Hematopoietic multipotent progenitor cell (in vitro differentiated cells): ENCODE data around the gene S100A3. TPM values are rescaled to one million over a fixed set of nuclear protein-coding genes. Genes with fewer than 3 reads are reported as not detected.
A peak's percentile ranks its signal among the peaks of the same experiment; 100 is the strongest.
"Not testable (repeated sequence)": the region's sequence is repeated elsewhere in the genome, so short reads cannot be mapped to it uniquely, and the experiment has no call there.

Source experiments
- DNase-seq, 3 donors: peaks; one replicate each; pipeline ENCODE4 v3.0.0-alpha.2; 2011 to 2015; ENCODE audit warnings: low read depth in 2 of 3, low spot score in 2 of 3
- total RNA-seq: library from RNA; depleted of rRNA; stranded (reverse); fragments of >200 nt; gene quantifications from one replicate; pipeline ENCODE4 v1.2.3, GENCODE V29; 2012

The S100A3 gene
- total RNA-seq, 1 donor: not detected

DNA sequence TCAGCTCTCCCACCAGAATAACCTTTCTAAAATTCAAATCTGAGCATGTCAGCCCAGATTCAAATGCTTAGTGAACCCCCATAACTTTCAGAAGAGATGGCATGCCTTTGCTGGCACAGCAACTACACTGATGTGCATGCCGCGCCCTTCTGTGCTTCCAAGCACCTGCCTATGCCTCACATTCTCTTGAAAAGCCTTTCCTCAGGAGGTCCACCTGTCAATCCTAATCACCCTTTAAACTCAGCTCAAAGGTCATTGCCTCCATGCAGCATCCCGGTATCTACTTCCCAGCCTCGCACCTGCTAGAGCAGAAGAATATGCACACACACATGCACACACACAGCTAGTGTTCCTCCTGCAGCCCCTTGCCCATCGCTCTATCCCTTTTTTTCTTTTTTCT lies 21.8 kb upstream of the S100A3 start:
- DNase-seq: no peak

DNA sequence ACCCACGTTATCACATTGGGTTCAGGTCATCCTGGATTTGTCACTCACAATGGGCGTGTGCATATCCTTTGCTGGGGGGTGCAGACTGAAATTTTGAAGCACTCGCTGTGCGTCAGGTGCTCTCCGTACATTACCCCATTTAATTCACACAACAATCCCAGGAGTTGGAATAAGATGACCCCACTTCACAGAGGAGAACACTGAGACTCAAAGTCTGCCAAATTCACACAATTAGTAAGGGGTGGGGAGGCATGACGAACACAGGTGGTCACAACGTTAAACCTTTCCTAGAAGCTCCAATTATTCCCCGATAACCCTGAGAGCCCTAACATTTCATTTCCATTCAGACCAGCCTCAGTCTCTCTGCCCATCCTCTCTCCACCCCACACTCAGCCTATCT lies 20.4 kb upstream of the S100A3 start:
- no peak for DNase-seq

DNA sequence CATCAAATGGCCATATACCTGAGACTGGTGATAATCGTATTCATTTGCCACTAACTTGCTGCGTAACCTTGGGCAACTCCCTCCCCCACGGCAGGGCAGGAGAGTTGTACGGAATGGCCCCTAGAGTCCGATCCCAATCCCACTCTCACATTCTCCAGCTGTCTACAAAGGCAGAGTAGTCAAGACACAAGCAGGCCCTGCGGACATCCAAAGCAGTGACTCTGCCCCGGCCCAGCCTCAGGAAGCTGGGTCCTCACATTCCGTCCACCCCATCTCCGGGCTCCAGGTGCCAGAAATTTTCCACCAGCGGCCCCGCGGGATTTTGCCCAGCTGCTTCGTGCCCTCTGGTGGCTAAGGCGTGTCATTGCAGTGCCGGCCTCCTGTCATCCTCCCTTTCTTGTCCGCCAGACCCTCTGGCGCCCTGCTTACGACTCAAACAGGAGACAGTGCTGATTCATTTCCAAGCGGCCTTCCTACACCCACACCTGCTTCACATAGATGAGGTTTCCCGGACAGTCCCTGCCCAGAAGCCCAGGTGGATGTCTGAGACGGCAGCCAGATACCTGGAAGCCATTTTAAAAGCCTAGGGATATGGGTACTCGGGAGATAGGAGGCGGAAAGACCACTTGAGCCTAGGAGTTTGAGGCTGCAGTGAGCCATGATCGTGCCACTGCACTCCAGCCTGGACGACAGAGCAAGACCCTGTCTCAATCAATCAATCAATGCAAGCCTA lies 19.5 kb upstream of the S100A3 start:
- peak; percentile 59 to 85 (median 84) for DNase-seq

DNA sequence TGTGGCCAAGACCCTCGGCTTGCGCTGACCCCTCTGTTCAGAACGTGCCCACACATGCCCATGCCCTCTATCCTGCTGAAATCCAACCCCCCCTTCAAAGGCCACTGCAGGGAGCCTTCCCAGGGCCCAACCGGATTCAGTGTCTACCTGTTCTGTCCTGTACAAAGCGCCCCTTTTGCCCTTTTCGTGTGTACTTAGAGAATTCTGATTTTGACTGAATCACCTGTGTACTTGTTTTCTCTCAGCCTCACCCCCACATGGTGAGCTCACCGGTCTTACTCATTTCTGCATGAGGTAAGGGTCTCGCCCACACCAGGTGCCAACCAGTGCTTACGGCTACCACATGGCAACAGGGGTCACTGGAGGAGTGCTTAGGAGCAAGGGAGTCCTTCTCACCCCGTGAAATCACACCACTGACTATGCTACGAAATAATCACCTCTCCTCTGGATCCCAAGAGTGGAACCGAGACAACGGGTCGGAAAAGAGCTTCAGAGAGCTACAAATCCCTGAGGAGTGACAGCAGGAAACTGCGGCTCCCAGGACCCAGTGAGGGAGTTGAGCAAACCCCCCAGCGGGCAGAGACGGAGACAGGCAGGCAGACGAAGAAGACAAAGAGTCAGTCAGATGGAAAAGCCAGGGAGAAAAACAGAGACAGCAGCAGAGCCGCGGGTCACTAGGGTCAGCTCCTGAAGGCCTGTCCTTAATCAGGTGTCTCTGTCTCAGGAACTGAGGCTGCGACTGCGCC lies 18.7 kb upstream of the S100A3 start:
- DNase-seq: no peak

DNA sequence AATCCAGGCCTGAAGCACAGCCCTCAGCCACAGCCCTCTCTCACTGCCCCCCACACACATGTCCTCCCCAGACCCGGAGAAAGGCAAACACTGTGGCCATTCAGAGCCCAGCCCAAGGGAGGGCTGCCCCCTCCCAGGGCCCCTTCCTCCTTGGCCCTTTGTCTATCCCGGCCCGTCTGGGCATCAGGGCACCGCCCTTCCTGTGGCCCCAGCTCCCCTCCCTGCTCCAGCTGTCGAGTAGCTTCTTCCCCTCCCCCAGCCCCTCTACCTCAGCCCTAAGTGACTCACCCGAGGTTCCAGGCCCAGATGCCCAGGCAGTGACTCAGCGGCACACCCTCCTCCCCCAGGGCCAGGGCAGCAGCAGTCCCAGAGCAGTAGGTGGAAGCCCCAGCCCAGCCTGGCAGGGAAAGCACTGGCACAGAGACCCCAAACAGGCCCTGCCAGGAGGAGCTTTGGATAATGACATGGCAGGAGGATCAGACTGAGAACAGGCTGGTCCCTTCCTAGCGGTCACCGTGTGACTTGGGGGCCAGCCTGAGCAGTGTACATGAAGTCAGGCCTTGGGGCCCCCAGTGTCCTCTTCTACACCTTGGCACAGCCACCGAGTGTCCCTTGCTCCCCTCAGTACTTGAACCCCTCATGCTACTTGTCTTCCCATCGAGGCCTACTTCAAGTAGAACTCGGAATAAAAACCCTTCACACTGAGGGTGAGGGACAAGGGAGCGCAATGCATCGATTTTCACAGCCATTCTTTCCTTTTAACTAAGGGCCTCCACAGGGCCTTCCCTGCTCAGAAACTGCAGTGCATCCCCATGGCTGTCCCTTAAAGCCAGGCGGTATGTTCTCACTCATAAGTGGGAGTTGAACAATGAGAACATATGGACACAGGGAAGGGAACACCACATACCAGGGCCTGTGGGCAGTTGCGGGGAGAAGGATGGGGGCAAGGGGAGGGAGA lies 17.6 kb upstream of the S100A3 start:
- DNase-seq: peak in 2 of 3 donors; percentile 96 to 97

DNA sequence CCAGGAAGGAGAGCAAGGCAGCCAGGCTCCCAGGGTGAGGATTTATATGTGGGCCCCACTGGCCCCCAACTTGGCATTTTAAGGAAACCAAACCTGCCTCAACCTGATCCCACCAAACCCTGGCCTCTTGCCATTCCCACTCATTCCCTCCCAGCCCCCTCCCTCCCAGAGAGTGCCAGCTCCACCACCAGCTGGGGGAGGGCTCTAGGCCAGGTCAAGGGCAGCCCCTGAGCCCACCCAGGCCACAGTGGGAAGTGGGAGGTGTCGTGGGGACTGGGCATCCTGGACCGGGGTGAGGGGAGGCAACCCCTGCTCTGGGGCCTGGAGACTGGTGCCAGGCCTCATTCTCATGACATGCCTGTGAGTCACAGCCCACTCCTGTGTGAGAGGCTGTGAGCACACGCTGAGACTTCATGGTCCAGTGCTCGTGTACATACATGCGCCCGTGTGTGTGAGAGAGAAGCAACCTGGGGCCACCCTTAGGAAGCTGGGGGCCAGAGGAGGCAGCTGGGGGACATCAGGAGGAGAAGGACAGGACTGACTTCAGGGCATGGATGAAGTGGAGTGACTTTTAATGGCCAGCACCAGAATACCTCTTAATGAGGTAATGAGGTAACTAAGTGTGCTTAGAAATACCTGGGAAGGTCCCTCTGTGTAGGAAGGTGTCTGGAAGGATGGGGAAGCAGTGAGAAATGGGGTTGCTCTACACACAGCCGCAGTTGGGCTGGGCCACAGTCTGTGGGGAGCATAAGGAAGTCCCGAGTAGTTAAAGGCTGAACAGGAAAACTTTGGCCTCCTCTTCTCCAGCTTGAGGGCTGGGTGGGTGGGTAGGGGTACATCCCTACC lies 16.7 kb upstream of the S100A3 start, which contains the start of gene S100A2:
S100A2 (minus strand) TSS at position 316 of the 846 bp plus-strand sequence. CDS start 1,967 bp downstream, outside the sequence.
- peak in 2 of 3 donors; percentile 47 to 70 for DNase-seq

DNA sequence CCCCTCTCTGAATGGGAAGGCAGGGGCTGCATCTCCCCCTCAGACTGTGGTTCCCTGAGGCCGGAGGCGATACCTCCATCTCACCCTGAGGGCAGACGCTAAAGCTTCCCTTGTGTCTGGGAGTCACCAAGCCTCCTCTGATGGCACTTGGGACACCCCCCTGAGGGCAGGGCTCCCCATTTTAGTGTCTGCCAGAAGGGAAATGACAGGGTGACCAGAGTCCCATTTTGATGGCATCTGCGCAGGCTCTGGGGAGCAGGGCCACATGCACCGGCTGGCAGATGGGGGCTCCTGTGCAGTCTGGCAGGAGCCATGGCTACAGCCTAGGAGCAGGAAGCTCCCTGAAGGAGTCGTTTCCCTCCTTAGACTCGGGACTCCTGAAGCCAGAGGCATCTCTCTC lies 14.9 kb upstream of the S100A3 start:
- DNase-seq: no peak

DNA sequence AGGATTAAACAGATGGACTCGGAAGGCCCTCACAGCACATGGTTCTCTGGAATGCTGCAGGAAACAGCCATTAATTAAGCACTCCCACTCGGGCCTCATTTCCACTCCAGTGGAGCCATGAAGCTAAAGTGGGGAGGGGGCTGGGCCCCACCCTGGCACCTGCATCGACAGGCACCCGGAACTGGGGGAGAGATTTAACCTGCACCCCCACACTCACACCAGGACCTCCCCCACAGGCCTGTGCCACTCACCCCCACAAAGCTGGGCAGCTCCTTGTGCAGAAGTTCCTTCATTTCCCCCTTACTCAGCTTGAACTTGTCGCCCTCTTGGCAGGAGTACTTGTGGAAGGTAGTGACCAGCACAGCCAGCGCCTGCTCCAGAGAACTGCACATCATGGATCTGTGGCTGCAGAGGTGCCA lies 14.4 kb upstream of the S100A3 start:
- no peak for DNase-seq

DNA sequence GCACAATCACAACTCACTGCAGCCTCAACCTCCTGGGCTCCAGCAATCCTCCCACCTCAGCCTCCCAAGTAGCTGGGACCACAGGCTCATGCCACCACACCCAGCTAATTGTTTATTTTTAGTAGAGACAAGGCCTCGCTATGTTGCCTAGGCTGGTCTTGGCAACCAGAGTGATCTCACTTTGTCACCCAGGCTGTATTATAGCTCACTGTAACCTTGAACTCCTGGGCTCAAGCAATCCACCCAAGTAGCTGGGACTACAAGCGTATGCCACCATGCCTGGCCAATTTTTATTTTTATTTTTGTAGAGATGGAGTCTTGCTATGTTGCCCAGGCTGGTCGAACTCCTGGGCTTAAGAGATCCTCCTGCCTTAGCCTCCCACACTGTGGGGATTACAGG lies 13.0 kb upstream of the S100A3 start:
- DNase-seq: not testable (repeated sequence)

DNA sequence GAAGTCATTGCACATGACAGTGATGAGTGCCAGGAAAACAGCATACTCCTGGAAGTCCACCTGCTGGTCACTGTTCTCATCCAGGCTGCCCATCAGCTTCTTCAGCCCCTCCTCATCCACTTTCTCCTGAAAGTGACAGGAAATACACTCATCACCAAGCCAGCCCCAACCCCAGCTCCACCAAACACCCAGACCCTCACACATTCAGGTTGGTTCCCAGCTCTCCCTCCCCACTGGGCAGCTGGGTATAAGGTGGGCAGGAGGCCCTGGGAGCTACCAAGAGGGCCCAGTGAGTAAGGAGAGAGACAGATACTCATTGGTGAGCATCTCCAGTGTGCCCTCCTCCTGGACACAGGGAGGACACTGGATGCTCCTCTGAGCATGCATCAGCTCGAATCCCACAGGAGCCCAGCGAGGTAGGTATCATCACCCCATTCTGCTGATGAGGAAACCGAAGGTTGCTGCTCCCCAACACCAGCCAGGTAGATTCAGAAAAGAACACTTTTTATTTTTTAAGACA lies 12.5 kb upstream of the S100A3 start:
- no peak for DNase-seq

DNA sequence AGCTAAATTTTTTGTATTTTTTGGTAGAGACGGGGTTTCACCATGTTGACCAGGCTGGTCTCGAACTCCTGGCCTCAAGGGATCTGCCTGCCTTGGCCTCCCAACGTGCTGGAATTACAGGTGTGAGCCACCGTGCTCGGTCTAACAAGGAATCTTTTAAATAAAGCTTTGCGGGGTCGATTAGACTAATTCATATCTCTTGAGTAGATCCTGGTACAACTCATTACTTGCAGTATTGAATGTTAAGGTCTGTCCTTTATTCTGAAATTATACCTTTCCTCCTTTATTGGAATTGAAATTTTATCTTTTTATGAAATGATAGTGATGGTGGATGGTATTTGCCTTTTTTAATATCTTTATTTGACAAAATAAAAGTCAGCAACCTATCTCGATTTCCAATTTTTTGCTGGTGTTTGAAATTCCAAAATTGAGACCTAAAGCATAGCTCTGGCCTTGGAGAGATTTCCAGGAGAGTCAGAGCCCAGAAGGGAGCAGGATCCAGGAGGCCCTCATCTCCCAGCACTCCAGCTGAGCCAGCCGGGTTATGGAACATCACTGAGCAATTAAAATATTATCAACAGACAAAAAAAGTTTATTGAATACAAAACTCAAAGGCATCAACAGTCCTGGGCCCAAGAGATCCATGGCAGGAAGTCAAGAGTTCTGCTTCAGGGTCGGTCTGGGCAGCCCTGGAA lies 11.9 kb upstream of the S100A3 start:
- DNase-seq: no peak

DNA sequence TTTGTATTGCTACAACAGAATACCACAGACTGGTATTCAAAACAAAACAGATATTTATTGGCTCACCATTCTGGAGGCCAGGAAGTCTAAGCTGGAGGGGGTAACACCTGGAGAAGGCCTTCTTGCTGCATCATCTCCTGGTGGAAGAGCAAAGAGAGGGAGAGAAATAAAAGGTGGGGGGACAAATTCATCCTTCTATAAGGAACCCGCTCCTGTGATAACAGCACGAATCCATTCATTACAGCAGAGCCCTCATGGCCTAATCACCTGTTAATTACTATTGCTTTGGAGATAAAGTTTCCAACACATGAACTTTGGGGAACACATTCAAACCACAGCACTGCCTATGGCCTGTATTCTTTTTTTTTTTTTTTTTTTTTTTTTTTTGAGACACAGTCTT lies 11.2 kb upstream of the S100A3 start:
- DNase-seq: no peak

DNA sequence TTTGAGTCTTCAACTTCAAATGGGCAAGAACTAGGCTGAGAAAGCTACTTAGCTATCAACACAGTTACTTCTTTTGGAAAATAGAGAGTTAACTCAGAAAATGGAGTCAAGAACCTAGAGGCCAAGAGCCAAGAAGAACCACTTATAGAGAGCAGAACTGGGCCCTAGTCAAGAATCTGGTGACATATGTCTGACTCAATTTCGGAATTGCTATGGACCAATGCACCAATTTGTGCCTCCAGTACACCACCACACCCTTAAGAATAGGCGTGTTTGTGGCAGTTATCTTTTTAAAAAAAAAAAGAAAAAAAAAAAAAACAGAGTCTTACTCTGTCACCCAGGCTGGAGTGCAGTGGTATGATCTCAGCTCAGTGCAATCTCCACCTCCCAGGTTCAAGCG lies 8.8 kb upstream of the S100A3 start:
- no peak for DNase-seq

DNA sequence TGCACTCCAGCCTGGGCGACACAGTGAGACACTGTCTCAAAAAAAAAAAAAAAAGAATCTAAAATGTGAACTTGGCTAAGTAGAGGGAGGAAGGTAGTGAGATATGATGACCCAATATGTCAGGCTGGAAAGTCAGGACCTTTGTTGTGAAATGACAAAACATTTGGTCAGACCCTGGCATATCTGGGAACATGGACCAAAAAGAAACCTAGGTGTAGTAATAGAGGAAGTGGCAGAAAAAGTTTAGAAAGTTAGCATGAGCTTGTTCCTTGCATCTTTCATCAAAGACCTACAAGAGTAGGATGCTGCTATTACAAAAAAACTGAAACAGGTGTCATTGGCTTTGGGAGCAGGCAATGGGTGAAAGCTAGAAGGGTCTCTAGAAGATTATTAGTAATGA lies 7.3 kb upstream of the S100A3 start:
- no peak for DNase-seq

DNA sequence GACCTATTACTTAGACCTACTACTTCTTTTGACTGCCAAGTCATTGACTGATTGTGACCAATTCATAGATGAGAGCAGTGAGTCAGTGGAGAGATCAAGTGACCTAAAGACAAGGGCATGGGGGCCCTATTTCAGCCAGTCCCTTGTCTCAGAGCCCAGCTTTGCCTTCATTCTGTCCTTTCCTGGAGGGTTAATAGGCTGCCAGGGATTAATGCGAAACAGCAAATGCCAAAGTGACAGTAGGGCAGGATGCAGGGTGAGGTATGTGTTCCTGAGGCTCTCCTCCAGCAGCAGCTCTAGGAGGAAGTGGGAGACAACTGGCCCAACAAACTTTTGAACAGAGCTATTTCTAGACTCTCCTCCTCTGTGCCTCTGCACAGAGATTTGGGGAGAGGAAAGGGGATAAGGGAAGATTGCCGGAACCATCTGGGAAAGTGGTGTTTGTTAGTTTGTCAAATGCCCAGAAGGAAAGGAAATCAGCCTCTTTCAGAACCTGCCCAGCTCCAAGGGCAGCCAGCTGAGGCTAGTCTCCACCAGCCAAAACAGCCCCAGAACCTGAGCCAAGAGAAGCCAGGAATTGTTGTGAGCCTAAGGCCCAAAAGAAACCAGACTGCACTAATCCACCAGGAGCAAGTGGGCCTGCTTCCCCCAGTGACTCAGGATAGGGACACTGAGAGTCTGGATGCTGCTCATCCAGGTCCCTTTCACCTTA lies 4.9 kb upstream of the S100A3 start:
- no peak for DNase-seq

DNA sequence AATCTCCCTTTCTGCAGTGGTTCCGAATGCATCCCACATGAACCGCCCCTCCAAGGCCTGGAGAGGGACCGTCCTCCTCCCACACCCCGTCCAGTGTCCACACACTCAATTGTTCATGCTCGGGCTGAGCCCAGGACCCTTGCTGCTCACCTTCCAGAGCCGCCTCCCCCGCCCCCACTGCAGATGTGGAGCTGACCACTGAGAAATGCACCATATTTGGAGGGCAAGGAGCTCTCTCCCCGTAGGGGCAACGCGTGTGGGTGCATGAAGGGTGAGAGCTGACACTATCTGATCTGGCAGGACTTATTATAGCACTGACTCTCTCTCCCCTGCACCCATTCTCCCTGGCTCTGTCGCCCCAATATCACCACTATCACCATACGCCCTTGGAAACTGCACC lies 4.0 kb upstream of the S100A3 start:
- no peak for DNase-seq

DNA sequence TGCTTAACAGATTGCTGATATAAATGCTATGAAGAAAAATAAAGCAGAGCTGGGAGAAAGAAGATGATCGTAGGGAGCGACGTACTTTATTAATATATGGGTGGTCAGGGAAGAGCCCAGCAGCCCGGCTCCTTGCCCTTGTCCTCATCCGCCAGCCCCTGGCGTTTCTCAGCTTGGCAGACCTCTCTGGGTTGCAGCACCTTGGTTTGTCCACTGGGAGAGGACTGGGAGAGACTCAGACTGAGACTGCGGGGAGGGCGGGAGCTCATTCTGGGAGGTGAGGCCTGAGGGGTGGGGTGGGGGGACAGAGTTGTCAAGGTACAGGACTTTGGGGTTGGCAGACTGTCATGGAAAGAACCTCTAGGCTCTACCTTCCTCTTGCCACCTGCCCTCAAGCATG lies 3.3 kb upstream of the S100A3 start:
- no peak for DNase-seq

DNA sequence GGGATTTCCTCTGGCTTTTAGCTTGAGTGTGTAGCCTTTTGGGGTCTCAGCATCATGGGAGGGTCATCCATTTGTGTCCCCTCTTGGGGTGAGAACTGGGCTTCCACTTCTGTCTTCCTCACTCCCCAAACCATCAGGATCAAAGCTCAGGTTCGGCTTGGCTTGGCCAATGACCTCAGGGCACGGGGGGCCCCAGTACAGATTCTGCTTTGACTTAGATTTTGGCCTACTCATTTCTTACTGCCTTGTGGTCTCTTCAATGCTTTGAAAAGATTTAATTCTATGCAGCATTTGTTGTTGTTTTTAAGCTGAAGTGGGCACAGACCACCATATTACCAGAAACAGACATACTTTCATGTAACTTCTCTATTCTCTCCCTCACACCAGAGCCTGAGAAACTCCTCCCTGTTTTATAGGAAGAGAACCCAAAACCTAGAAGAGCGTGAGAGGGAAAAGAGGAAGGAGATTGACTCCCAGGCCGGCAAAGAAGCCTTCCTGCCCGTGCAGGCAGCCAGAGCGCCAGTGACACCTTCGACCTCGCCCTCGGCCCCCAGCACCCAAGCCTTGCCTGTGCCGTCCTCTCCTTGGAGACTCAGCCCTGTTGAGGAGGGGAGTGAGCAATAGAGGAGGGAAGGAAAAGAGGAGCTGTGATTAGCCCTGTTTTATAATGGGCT lies 1.9 kb upstream of the S100A3 start:
- DNase-seq: peak in 1 of 3 donors; percentile 27
